Activated CD8-positive, alpha-beta memory T cell treated with anti-CD3 and anti-CD28 coated beads, Interleukin-2, amount 50 U/mL, for 4 hours (primary cell): ENCODE data around the gene DTNB.

Experiments used
- DNase-seq: peaks from one replicate; pipeline ENCODE4 v3.0.0-alpha.2; 2020

Gene DTNB

DNA sequence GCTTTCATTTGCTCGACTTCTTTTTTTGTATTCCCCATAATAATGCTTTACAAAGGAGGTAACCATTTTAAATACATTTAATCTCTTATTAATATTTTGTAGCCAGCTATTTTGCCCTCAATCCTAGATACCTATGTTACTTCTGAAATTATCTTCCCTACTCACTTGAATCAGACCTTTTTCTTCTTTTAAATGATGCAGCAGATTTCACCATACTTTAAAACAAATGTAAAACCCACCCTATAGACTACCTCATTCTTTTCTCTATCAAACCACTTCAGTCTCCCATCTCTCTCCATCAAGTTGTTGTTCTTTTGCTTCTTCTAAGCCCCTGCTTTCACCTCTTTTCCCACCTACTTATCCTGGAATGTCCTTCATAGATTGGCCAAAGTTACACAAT lies 180.2 kb downstream of the DTNB start:
- DNase-seq: no peak

DNA sequence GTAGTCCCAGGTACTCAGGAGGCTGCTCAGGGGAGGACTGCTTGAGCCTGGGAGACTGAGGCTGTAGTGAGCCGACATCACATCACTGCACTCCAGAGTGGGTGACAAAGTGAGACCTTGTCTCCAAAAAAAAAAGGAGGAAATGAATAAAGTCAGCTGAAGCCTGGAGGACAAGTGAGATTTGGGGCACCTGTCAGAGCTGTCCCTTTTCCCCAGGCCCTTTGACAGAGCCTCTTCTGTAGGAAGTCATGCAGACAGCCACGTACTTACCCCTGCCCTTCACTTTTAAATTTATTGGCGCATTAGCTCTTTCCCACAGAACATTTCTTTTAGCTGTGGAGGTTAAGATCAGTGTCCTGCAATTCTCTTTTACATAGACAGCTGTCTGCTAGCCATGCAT lies 180.7 kb downstream of the DTNB start:
- no peak for DNase-seq

DNA sequence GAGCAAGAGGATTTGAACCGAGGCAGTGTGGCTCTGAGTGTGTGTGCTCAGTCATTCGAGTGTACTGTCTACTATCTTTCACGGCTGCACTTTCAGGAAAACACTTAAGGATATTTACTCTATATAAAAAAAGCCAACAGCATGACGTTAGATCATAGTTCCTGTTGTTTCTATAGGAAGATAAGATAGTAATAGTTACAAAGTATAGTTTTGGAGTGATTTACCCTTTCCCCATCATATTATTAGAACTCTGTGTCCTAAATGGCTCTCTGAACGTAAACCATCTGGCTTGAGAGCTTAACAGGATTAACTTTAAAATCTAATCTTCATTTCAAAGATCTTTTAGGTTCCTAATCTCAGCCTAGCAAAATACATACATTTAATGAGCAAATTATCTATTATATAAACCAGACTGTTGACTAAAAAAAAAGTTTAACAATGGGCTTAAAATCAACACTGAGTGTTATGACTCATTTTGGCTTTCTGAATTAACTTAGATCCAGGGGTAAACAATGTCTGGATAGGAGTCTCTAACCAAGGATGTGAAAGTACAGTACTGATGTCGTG lies 181.3 kb downstream of the DTNB start:
- no peak for DNase-seq

DNA sequence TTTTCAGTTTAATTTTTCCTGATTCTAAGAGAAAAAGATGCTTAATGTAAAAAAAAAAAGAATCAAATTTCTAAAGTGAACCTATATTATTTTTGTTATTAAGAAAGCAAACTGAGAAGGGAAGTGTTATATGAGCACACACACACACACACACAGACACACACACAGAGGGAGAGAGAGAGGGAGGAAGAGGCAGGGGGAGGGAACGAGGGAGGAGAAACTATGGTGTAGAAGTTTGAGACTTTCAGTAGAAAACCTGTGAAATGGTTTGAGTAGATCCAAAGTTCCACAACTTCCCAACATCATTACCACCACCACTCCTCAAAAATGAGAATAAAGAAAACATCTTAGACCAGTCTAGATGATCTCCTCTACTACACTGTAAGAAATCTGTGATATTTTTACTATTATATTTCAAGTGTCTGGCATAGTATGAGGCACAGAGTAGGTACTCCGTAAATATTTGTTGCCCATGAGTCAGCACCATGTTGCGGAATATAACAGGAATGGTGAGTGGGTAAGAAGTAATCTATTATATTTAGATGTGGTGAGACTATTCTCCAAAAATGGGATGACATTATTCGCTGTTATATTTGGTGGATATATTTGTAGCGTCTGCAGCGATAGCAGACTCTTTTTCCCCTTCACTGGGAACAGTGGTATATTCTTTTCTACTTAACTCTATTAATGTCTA lies 182.2 kb downstream of the DTNB start:
- DNase-seq: no peak

DNA sequence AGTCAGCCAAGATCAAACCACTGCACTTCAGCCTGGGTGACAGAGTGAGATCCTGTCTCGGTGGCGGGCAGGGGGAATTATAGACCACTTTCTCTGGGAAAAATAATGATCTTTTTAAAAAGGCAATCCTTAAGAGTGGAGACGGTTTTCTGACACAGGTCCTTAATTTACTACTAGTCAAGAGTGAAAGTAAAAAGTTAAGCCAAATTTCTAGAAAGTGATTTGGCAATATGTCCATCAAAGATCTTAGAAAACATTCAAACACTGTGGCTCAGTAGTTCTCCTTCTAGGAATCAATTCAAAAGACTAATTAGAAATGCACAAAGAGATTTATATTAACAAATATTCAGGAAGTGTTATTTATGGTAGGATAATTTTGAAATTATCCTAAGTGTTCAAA lies 183.2 kb downstream of the DTNB start:
- no peak for DNase-seq

DNA sequence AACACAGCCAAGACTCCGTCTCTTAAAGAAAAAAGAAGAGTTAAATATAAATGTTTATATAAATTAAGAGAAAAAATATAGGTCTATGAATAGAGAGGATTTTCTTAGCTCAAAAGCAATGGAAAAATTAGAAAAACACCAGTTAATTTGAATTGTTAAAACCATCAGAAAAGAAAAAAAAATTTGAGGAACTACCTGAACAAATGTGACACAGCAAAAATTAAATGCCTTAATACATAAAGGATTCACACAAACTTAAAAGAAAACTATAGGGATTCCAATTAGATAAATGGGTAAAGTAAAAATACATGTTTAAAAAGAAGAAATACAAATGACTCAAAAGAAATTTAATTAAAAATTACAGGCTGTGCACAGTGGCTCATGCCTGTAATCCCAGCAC lies 183.7 kb downstream of the DTNB start:
- no peak for DNase-seq

DNA sequence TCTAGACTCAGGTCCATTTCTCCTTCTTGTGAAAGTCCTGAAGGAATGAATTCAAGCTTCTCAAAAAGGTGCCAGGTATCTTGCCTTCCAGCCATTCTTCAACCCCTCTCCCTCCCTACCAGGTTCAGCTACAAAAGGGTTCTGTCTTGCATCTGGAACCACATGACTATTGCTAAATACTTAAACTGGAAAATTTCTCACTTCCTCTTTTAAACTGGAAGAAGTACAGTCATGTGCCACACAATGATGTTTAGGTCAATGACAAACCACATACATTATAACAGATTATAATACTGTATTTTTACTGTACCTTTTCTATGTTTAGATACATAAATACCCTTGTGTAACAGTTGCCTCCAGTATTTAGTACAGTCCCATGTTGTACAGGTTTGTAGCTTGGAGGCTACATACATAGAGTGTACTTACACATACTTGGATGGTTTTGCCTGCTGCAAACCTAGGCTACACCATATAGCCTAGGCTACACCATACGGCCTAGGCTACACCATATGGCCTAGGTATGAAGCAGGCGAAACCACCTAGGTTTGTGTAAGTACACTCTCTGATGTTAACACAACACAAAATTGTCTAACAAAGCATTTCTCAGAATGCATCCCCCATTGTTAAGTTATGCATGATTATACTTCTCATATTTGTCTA lies 189.6 kb downstream of the DTNB start:
- no peak for DNase-seq

DNA sequence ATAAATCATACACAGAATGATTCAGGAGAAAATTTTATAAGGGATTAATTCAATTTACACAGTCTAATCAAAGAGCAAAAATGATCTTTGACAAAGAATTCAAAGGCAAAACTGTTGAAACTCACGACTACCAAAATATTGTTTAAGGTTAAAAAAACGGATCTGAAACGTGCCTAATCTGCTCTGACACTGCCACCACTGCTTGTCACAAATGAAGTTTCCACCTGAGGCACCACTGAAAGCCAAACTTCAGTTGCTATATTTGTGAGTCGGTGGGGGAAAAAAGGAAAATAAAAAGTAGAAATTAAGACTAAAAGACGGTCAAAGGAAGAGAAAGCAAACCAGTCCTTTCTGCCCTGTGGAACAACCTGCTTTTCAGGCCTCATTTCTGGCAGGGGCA lies 191.0 kb downstream of the DTNB start:
- no peak for DNase-seq

DNA sequence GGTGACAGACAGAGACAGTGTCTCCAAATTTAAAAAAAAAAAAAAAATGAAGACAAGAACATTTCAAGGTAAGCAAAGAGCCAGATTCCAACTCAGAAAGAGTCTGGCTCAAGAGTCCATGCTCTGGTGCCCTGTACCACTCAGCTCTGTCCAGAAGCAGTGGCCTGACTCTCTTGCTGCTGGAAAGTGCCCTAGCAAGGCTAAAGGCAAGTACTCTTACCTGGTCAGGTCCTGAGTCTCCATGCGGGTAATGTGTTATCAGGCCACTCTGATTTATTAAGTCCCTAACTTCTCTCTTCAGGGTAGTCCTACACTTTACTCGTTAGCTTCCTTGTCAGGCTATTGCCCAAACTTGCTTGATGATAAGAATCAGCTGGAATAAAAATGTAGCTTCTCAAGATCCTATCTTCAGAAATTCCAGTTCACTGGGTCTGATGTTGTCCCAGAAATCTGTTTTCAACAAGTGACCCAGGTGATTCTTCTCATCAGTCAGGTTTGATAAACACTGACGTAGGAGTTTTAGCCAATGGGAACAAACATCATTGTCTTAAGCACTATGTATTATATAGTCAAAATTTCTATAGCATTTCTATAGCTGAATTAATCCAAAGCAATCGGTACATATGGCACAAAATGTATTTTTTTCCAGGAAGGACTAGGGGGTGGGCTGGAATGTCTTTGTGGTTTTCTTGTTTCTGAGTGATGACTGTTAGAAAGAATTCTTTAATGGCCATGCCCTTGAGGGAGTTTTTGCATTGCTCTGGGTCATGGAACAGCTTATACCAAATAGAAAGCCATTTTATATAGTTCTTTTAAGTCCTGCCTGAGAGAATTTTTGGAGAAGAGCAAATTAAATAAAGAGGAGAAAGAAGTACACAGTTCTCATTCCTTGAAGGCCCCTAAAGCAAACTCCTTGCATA lies 191.7 kb downstream of the DTNB start:
- DNase-seq: no peak

DNA sequence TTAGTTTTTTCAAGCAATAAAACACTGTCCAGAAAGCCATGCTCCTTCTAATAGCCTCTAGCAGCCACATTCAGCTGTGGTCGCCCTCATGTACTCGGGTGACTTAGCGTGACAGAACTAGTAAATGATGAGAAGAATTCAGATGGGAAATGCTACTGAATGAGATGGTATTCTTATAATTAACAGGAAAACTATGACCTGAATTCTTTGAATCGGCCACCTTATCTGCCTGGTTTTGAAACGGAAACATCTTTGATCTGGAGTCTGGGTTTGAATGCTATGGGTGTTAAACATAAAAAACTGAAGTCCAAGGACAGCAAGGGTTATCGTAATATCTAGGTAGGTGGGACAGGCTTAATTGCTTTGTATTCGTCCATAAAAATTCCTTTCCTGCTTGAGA lies 192.8 kb downstream of the DTNB start:
- no peak for DNase-seq

DNA sequence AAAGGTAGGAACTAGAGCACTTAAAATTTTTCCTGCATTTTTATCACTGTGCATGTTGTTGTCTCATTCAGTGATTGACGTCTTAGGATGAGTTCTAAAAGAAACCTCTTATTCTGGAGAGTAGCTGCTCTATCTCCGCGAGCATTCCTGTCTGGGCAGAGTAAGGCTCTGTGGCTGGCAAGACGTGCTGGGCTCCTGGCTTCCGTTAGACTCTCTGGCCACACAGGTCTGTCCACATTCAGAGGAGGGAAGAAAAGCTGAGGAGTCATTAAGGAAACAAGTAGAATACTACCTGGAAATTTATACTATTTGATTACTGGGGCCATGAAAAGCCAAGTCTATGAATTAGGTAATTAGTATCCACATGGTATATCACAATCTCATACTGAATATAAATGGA lies 193.6 kb downstream of the DTNB start:
- no peak for DNase-seq

DNA sequence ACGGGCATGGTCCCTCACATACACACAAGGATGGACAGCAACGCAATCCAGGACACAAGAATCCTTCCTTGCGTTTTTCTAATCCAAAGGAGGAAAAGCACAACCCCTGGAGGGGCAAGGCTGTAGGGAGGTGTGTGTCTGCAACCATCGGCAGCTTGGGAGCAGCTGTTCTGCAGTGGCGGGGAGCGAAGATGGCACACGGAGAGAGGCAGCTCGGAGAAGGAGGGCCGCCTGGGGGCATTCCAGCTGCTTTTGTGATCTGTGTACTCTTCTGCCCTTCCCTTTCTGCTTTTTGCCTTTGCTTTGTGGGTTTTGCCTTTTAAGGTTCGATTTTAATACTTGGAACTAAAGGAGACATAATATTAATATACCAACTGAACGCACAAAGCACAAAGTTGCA lies 194.6 kb downstream of the DTNB start:
- DNase-seq: no peak

DNA sequence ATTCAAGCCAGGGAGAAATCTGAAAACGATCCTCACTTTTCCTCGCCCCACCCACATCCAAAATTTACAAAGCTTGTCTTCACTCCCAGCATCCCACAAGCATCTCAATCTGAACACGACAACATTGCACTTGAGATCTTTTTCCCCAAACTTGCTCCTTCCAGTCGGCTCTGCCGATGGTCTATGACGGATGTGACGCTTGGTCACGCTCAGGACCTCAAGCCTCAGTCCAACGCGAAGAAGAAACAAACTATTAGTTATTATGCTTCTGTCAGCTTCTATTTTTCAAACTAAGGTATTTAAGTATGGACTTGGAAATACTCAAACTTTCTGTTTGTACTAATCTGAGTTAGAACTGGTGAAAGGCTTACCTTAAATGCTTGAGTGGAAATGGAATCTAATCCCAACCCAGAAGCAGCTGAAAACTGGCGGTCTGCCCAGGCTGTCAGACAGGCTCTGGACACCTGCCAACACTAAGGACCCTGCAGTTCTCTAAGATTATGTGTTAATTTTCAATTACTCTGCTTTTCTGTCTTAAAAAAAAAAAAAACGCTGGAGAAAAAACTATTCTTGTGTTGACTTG lies 199.5 kb downstream of the DTNB start:
- no peak for DNase-seq

DNA sequence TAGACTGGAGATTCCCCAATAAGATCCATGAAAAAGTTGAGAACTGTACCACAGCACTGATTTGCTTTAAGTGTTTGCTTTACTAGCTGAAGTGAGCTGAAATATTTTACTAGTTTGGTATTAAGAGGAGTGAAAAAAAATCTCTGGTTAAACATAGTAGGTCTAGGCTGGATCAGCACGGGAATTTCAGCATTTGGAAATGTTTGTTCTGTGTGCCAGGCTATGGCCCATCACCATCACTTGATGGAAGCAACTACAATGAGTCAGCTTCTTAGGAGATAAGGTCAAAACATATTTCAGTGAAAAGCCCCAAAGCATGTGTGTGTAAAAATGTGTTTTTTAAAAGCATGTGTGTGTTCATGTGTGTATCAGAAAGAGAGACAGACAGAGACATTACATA lies 200.2 kb downstream of the DTNB start:
- no peak for DNase-seq

DNA sequence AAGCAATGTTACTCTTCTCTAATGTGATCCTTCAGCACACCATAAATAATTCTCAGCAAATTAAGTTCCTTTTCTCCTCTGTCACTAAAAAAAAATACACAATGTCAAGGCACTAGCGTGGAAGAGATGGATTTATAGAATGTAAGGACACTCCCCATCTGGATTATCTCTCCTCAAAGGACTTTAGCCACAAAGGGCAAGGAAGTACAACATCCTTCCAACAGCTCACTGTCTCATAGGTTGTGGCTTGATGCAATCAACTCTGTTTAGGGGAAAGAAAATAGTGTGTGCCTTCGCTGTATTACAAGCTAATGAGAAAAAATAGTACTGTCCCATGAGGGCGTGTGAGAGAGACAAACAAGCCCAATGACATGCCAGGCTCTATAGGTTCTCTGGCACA lies 202.6 kb downstream of the DTNB start:
- no peak for DNase-seq

DNA sequence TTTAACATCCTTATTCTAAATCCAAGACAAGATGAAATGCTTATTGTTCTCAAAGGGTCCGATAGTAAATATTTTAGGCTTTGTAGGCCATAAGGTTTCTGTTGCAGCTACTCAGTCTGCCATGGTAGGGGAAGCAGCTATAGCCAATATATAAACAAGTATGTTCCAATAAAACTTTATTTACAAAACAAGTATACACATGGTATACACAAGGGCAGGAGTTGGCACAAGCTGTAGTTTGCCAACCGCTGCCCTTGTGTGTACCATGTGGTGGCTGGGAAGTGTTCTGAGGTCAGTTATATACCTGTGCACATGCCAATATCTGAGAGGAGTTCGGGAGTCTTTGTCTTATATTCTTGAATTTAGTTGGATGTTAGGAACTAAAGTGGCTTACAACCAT lies 205.6 kb downstream of the DTNB start:
- no peak for DNase-seq

DNA sequence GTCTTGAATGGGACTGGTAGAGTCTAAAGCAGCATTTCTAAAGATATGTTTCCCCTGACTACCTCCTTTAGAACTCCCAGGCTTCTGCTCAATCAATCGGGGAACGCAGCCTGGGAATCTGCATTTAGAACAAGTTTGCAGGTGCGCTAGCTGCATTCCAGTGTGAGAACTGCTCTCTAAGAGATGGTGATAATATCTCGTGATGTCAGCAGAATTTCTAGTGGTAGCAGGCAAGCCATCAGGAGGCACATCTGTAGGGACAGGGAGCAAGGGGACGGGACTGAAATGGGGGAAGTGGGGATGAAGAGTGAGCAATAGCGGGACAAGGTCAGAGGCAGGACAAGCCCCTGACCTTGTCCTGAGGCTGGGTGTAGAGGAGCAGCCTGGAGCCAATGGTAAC lies 211.4 kb downstream of the DTNB start:
- no peak for DNase-seq

DNA sequence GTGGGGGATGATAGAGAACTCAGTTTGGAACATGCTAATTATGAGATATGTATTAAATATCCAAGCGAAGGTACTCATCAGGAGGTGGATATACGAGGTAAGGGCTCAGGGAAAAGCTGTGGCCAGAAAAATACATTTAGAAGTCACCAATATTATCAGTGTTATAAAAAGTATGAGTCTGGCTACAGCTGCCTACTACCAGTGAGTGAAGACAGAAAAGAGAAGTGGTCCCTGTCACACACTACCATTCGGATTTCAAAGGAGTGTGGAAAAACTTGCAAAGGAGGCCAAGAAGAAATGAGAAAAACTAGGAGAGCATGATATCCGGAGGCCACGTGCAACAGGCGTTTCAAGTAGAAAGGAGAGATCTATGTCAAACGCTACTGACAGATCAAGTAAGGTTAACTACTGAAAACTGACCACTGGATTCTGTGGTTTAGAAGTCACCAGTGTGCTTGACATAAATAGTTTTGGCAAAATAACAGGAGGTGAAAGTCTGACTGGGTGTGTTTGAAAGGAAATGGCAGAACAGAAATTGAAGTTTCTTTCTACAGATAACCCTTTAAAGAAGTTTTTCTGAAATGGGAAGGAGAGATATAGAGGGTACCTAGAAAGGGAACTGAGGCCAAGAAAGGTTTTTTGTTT lies 213.0 kb downstream of the DTNB start:
- no peak for DNase-seq

DNA sequence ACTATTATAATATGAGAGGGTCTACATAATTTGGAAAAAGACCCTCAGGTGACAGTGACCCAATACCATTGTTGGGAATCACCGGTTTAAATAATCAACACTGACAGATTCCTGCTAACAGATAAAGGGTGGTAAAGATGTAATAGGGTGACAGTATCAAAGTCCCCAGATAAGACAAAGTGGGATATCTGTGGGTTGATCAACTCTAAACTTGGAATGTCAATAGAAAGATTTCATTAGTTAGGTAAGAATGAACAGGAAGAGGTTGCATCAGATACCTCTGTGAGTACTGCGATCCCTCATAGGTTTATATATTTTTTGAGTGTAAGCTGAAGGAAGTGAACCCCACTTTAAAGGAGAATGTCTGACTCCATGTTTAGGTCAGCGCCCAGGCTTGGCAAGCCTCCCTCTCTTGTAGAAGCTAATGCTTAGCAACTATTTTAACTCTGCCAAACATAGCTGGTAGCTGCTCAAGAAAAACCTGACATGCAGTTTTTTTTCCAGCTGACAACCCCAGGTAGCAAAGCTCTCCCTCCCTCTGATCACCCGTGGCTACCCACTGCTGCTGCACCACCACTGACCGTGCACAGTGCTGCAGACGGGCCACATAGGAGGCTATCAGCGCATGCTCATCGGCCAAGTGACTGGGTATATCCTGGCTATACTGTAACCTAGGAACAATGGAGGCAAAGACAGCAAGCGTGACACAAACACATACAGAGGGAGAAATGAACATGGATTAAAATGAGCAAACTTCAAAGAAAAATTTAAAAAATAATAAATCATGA lies 218.4 kb downstream of the DTNB start:
- no peak for DNase-seq

DNA sequence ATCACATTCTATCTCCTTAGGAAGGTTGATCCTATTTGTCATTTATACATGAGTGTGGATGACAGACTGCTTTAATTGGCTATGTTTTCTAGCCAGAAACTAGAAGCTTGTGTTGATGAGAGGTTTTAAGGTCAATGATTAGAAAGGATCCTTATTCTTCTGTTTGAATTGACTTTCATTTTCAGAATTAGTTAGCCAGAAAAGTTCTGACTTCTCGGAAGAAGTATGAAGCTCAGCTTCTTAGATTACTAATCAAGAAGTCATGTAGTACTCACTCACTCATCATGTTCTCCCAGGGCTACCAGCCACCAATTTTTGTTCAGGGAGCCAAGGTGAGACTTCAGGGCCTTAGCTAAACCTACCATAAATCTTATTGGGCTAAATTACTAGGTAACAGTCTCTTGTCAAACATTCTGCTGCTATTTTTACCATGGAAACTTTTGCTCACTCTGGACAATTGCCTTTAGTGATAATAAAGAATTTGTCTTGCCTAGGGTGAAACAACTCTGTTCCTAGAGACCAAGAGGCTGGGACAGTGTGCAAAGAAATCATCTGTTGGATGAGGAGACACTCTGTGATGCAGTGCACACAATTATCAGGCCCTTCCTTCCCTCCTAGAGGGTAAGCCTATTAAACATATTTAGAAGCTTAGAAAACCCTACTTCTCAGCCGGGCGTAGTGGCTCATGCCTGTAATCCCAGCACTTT lies 220.0 kb downstream of the DTNB start:
- no peak for DNase-seq

DNA sequence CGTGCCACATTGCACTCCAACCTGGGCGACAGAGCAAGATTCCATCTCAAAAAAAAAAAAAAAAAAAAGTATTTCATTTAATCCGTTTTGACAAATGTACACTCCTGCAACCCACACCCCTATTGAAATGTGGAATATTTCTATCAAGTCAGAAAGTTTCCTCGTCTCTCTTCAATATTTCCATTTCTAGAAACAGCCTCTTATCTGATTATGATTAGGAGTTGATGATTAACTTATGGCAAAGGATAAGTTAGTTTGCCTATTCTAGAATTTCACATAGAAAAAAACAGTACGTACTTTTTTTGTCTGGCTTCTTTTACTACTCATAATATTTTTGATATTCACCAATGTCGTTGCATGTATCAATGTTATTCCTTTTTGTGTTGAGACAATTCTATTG lies 224.6 kb downstream of the DTNB start:
- no peak for DNase-seq
